ENCODE data around the gene MPV17L2. TPM values are rescaled to one million over a fixed set of nuclear protein-coding genes. Genes with fewer than 3 reads are reported as not detected.

MPV17L2 gene
- total RNA-seq, 4 donors from 2014 or later, result 8.5 to 29.3 (median 20.2) TPM

DNA sequence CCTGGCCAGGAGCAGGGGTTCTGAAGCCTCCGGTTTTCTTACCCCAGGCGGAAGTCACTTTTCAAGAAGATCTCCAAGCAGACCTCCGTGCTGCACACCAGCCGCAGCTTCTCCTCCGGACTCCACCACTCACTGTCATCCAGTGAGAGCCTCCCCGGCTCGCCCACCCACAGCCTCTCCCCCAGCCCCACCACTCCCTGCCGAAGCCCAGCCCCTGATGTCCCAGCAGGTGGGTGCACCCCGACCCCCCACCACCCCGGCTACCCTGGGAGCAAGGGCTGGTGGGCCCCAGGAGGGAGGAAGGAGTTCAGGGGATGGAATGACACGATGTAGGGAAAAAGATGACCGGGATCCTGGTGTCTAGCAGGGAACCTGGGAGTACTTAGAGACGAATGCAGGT, 45.6 kb upstream of the MPV17L2 start:
- no peak for DNase-seq (ENCODE audit: low spot score in 2 of 2)
- H3K4me3 ChIP-seq (ENCODE audit: low read depth, poor library complexity, severe bottlenecking), result no peak overlapping the region
- WGBS, 2 donors, result 91 to 92% methylated on average over 13 of the region's 13 CpGs
- TF ChIP-seq POLR2A (IDR thresholded peaks at IDR 0.05), result no peak
- TF ChIP-seq, protein P1, sequence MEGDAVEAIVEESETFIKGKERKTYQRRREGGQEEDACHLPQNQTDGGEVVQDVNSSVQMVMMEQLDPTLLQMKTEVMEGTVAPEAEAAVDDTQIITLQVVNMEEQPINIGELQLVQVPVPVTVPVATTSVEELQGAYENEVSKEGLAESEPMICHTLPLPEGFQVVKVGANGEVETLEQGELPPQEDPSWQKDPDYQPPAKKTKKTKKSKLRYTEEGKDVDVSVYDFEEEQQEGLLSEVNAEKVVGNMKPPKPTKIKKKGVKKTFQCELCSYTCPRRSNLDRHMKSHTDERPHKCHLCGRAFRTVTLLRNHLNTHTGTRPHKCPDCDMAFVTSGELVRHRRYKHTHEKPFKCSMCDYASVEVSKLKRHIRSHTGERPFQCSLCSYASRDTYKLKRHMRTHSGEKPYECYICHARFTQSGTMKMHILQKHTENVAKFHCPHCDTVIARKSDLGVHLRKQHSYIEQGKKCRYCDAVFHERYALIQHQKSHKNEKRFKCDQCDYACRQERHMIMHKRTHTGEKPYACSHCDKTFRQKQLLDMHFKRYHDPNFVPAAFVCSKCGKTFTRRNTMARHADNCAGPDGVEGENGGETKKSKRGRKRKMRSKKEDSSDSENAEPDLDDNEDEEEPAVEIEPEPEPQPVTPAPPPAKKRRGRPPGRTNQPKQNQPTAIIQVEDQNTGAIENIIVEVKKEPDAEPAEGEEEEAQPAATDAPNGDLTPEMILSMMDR (IDR thresholded peaks at IDR 0.05), result no peak
- intact Hi-C loops (cut with DNase I; ENCODE audit: low total_unique reads), result no loop called here

DNA sequence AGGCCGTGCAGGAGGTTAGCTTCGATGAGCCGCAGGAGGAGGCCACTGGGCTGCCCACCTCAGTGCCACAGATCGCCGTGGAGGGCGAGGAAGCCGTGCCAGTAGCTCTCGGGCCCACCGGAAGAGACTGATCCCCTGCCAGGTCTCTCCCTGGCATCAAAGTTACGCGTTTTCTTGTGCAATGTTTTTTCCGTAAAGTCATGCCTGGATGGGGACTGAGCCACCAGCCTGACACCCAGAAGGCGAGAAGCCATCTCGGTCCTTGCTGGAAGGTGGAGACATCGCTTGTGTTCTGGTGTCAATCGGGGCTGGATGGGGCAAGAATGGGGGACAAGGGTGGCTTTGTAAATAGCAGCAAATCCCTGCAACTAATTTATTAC, 43.4 kb upstream of the MPV17L2 start:
- TF ChIP-seq, protein P1 (IDR thresholded peaks at IDR 0.05), result no peak
- no peak for TF ChIP-seq POLR2A (IDR thresholded peaks at IDR 0.05)
- DNase-seq (ENCODE audit: low spot score in 2 of 2), result no peak
- 55 to 57% methylated on average over 14 to 16 of the region's 16 CpGs for WGBS, 2 donors
- H3K4me3 ChIP-seq (ENCODE audit: low read depth, poor library complexity, severe bottlenecking), result no peak overlapping the region
- intact Hi-C loops (cut with DNase I; ENCODE audit: low total_unique reads), result no loop called here

DNA sequence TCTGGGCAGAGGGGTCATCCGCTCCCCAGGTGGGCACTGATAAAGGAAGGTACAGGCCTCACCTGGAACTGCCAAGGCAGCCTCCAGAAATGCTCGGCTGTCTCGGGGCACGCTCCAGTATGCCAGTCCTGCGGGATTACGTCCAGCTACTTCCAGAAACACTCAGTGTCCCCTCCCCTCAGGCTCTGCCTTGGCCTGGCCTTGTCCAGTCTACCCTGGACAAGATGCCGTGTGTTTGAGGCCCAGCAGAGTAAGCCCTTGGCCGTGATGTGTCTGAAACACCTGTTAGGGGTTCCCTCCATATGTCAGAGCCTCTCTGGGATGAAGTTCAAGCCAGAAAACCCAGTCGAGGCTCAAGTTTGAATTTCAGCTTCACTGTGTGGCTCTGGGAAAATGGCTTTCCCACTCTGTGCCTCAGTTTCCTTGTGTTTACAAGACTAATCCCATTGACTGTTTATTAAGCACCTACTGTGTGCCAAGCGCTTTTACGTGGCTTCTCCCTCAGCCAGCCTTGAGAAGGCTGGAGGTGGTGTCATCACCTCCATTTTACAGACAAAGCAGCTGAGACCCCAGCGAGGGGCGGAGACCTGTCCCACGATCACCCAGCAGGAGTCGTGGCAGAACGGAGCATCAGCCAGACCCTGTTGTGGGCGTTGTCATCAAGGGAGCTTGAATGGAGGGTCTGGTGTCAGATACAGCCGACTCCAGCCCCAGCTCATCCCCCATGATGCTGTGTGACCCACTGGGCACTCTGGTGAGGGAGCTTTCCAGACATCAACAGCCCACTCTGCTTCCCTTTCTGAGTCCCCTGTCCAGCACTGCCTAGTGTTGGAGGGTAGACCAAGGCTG, 42.0 kb upstream of the MPV17L2 start:
- intact Hi-C loops (cut with DNase I; ENCODE audit: low total_unique reads), result no loop called here
- TF ChIP-seq, protein P1 (IDR thresholded peaks at IDR 0.05), result no peak
- no peak for TF ChIP-seq POLR2A (IDR thresholded peaks at IDR 0.05)
- no peak for DNase-seq (ENCODE audit: low spot score in 2 of 2)
- 86 to 87% methylated on average over 18 of the region's 18 CpGs for WGBS, 2 donors
- no peak overlapping the region for H3K4me3 ChIP-seq (ENCODE audit: low read depth, poor library complexity, severe bottlenecking)

DNA sequence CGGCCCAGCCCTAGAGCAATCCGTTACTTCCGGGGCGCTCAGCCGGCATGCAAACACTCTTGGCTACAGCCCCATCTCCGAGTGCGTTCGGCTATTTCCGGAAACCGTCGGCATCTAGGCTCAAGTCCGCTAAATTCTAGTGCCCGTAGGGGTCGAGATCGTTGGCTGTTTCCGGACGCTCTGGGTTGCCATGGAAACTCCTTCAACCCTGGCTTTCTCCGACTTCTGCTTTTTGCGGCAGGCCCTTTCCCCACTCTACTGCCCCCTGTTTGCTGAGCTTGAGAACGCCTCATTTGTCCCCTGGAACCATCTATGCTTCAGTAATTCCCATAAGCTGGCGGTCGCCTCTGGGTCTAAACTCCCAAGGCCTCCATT, 40.6 kb upstream of the MPV17L2 start:
- WGBS, 2 donors, result 1% methylated on average over 22 of the region's 22 CpGs

DNA sequence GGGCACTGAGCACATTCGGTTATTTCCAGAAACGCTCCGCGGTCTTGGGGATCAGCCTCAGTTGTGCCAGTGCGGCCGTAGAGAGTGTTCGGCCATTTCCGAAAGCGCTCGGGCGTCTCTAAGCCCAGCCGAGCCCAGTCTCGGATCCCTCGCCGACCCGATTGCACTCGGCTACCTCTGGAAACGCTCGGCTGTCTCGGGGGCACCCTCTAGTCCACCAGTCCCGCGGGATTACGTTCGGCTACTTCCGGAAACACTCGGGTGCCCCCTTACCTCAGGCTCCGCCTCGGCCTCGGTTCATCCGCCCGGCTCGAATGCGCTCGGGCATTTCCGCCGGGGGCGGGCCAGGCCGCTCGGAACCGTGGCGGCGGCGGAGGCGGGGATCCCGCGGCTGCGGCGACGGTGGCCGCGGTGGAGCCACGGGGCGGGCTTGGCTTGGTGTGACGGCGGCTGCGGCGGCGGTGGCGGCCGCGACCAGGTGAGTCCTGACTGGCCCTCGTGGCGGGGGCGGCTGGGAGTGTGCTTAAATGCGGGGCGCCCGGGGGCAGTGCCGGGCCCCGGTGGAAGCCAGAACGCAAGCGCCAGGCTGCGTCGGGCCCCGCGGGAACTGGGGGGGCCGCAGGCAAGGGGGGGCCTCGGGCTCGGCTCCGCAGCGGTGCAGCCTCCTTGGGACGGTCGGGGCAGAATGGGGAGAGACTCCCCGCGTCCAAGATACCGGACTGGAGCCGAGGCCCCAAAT, 40.0 kb upstream of the MPV17L2 start, which contains the start of gene PIK3R2:
Gene PIK3R2, plus strand, starts transcription at position 347 of the 739 bp plus-strand sequence. CDS start 2,717 bp downstream, outside the sequence.
- WGBS, 2 donors, result 1% methylated on average over 39 to 58 of the region's 86 CpGs
- peak; percentile 100 for DNase-seq (ENCODE audit: low spot score in 2 of 2)

More for the DNA sequence above, 40.6 kb upstream of the MPV17L2 start:
- peak overlapping the region; percentile 26 for H3K4me3 ChIP-seq (ENCODE audit: low read depth, poor library complexity, severe bottlenecking)
- TF ChIP-seq, protein P1 (IDR thresholded peaks at IDR 0.05), result peak in 1 of 3 donors; percentile 61
- no peak for TF ChIP-seq POLR2A (IDR thresholded peaks at IDR 0.05)
- DNase-seq (ENCODE audit: low spot score in 2 of 2), result peak; percentile 97 to 100
- intact Hi-C loops (cut with DNase I; ENCODE audit: low total_unique reads), result no loop called here

More for the DNA sequence above, 40.0 kb upstream of the MPV17L2 start, which contains the start of gene PIK3R2:
- intact Hi-C loops (cut with DNase I; ENCODE audit: low total_unique reads), result no loop called here
- TF ChIP-seq POLR2A (IDR thresholded peaks at IDR 0.05), result no peak
- TF ChIP-seq, protein P1 (IDR thresholded peaks at IDR 0.05), result no peak
- peak within 1 kb of the TSS; percentile 76 for H3K4me3 ChIP-seq (ENCODE audit: low read depth, poor library complexity, severe bottlenecking)

Measured in lower leg skin (tissue), 4 donors.